Measurements from ENCODE around the gene GRK5. TPM values are rescaled to one million over a fixed set of nuclear protein-coding genes. Genes with fewer than 3 reads are reported as not detected.
"Not testable (repeated sequence)": the region's sequence is repeated elsewhere in the genome, so short reads cannot be mapped to it uniquely, and the experiment has no call there.

The GRK5 gene
- total and polyA plus RNA-seq, 2 donors from 2014 or later: 7.3 to 18.7 TPM

DNA sequence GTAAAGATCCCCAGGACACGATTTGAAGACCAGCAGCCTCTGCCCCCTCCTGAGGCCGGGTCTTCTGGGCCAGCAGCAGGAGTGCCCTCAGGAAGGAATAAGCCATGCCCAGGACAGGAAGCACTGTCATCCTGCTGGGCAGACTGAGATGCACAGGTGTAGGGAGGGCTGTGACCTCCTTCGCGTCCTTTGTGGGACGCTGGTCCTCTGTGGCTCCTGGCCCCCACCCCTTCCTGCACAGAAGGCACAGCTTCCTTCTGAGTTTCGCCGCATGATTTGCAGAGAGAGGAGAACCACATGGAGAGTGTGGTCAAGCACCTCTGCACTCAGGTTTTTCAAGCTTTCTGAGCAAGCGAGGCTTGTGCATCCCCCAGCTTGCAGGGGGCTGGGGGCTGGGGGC lies 222.4 kb downstream of the GRK5 start:
- DNase-seq (no peak), FAIRE-seq (no peak)
- no peak overlapping the region for H3K9ac ChIP-seq (ENCODE audit: low read length in 3 of 3)
- no peaks in the 10 kb centered on the region for H3K4me1 ChIP-seq (ENCODE audit: control insufficient read depth in 2 of 3, insufficient read depth in 2 of 3, low read depth in 1 of 3, low read length in 3 of 3)
- H3K27me3 ChIP-seq (ENCODE audit: control insufficient read depth, insufficient read depth, low read length): no peaks in the 10 kb centered on the region
- intact Hi-C loops (cut with DNase I): no loop called here
- no peak overlapping the region for H3K27ac ChIP-seq (ENCODE audit: low read depth in 2 of 2, low read length in 2 of 2)
- TF ChIP-seq, protein P1, sequence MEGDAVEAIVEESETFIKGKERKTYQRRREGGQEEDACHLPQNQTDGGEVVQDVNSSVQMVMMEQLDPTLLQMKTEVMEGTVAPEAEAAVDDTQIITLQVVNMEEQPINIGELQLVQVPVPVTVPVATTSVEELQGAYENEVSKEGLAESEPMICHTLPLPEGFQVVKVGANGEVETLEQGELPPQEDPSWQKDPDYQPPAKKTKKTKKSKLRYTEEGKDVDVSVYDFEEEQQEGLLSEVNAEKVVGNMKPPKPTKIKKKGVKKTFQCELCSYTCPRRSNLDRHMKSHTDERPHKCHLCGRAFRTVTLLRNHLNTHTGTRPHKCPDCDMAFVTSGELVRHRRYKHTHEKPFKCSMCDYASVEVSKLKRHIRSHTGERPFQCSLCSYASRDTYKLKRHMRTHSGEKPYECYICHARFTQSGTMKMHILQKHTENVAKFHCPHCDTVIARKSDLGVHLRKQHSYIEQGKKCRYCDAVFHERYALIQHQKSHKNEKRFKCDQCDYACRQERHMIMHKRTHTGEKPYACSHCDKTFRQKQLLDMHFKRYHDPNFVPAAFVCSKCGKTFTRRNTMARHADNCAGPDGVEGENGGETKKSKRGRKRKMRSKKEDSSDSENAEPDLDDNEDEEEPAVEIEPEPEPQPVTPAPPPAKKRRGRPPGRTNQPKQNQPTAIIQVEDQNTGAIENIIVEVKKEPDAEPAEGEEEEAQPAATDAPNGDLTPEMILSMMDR (IDR thresholded peaks at IDR 0.05; ENCODE audit: borderline replicate concordance, extremely low read depth, insufficient read depth): no peak
- H3K36me3 ChIP-seq (ENCODE audit: control insufficient read depth in 2 of 3, insufficient read depth in 3 of 3, low read length in 3 of 3): peaks cover 10 to 13% (median 12%) of the 10 kb centered on the region in 3 donors
- H3K9me3 ChIP-seq (ENCODE audit: control insufficient read depth in 2 of 3, insufficient read depth in 1 of 3, low read length in 3 of 3): peaks cover 0 to 6% (median 0%) of the 10 kb centered on the region in 3 donors
- no peak overlapping the region for H3K4me3 ChIP-seq (ENCODE audit: low read length in 3 of 3)

DNA sequence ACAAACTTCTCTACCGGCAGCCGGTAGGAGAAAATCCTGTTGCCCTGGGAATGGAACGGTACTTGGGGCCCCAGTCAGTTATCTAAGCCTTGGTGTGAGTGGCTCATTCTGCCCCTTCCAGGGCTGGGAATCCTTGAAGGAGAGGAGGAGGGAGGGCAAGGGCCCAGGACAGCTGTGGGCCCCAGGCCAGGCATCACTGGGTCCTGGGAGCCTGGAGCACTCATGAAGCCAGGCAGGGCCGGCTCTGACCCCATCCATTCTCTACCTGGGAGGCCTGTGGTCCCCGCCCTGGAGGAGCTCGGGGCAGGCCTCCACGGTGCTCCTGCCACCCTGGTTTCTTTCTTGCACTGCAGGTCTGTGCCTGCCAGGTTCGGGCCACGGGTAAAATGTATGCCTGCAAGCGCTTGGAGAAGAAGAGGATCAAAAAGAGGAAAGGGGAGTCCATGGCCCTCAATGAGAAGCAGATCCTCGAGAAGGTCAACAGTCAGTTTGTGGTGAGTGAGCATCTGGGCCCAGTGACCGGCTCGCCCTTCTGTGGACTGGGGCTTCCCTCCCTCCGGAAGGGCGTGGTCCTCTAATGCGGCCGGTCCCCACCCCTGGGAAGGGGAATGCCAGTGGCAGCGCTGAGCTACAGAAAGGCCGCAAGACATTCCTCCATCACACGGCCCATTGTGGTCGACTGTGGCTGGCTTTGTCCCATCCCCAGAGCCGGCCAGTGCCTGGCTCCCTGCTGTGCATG lies 223.8 kb downstream of the GRK5 start:
- H3K9ac ChIP-seq (ENCODE audit: low read length in 3 of 3): no peak overlapping the region

DNA sequence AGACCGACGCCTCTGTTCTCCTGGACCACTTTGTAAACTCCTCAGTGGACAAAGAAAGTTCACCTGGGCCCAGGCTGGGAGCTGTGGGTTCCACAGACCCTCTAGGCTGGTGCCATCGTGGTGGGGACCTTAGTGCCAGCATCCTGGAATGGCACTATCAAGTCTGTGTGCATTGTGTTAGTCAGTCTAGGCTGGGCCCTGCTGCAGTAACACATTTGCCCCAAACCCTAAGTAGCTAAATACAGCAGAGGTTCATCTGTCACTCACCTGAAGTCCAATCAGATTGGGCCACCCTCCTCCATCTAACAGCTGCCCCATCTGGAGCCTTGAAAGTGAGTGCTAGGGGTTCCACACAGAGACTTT lies 224.4 kb downstream of the GRK5 start:
- TF ChIP-seq, protein P1 (IDR thresholded peaks at IDR 0.05; ENCODE audit: borderline replicate concordance, extremely low read depth, insufficient read depth): no peak
- intact Hi-C loops (cut with DNase I): no loop called here
- Histone ChIP-seq H3K9me3 (ENCODE audit: control insufficient read depth in 2 of 3, insufficient read depth in 1 of 3, low read length in 3 of 3) (peaks cover 0 to 5% (median 0%) of the 10 kb centered on the region in 3 donors), H3K27me3 (ENCODE audit: control insufficient read depth, insufficient read depth, low read length) (no peaks in the 10 kb centered on the region), H3K4me1 (ENCODE audit: control insufficient read depth in 2 of 3, insufficient read depth in 2 of 3, low read depth in 1 of 3, low read length in 3 of 3) (no peaks in the 10 kb centered on the region), H3K4me3 (ENCODE audit: low read length in 3 of 3) (no peak overlapping the region), H3K36me3 (ENCODE audit: control insufficient read depth in 2 of 3, insufficient read depth in 3 of 3, low read length in 3 of 3) (peaks cover 7 to 12% (median 10%) of the 10 kb centered on the region in 3 donors), H3K9ac (ENCODE audit: low read length in 3 of 3) (no peak overlapping the region), H3K27ac (ENCODE audit: low read depth in 2 of 2, low read length in 2 of 2) (no peak overlapping the region)
- no peak for DNase-seq
- FAIRE-seq: no peak

More for the DNA sequence above, 223.8 kb downstream of the GRK5 start:
- no peak for DNase-seq
- Histone ChIP-seq H3K4me3 (ENCODE audit: low read length in 3 of 3) (no peak overlapping the region), H3K27me3 (ENCODE audit: control insufficient read depth, insufficient read depth, low read length) (no peaks in the 10 kb centered on the region), H3K9me3 (ENCODE audit: control insufficient read depth in 2 of 3, insufficient read depth in 1 of 3, low read length in 3 of 3) (peaks cover 0 to 6% (median 0%) of the 10 kb centered on the region in 3 donors), H3K36me3 (ENCODE audit: control insufficient read depth in 2 of 3, insufficient read depth in 3 of 3, low read length in 3 of 3) (peaks cover 10 to 13% (median 12%) of the 10 kb centered on the region in 3 donors), H3K27ac (ENCODE audit: low read depth in 2 of 2, low read length in 2 of 2) (no peak overlapping the region), H3K4me1 (ENCODE audit: control insufficient read depth in 2 of 3, insufficient read depth in 2 of 3, low read depth in 1 of 3, low read length in 3 of 3) (no peaks in the 10 kb centered on the region)
- TF ChIP-seq, protein P1 (IDR thresholded peaks at IDR 0.05; ENCODE audit: borderline replicate concordance, extremely low read depth, insufficient read depth): no peak
- intact Hi-C loops (cut with DNase I): no loop called here
- no peak for FAIRE-seq

DNA sequence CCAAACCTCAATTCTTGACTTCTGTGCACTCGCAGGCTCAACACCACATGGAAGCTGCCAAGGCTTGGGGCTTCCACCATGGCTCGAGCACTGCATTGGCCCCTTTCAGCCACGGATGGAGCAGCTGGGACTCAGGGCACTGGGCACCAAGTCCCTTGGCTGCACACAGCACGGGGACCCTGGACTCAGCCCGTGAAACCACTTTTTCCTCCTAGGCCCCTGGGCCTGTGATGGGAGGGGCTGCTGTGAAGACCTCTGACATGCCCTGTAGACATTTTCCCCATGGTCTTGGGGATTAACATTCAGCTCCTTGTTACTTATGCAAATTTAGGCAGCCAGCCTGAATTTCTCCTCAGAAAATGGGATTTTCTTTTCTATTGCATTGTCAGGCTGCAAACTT lies 227.6 kb downstream of the GRK5 start:
- H3K27me3 ChIP-seq (ENCODE audit: control insufficient read depth, insufficient read depth, low read length); H3K9ac ChIP-seq (ENCODE audit: low read length in 3 of 3); FAIRE-seq; H3K4me1 ChIP-seq (ENCODE audit: control insufficient read depth in 2 of 3, insufficient read depth in 2 of 3, low read depth in 1 of 3, low read length in 3 of 3); H3K4me3 ChIP-seq (ENCODE audit: low read length in 3 of 3); DNase-seq; H3K36me3 ChIP-seq (ENCODE audit: control insufficient read depth in 2 of 3, insufficient read depth in 3 of 3, low read length in 3 of 3); H3K27ac ChIP-seq (ENCODE audit: low read depth in 2 of 2, low read length in 2 of 2); intact Hi-C loops (cut with DNase I); H3K9me3 ChIP-seq (ENCODE audit: control insufficient read depth in 2 of 3, insufficient read depth in 1 of 3, low read length in 3 of 3): not testable (repeated sequence)
